ENCODE measurements around the gene CISD1. TPM values are rescaled to one million over a fixed set of nuclear protein-coding genes. Genes with fewer than 3 reads are reported as not detected.

CISD1 gene
- total RNA-seq: 100 to 1,000 TPM in 8 of 9 donors, 10 to 100 TPM in 1; 73.9 to 179 (median 155) TPM
- 10 to 100 TPM; 75.6 to 91.2 TPM for polyA plus RNA-seq
- long read RNA-seq, donor 1, transcript CISD1-201 (3 exons, 2,479 nt): major isoform, 108 of 129 reads
- long read RNA-seq, donor 1, partial matches to known transcripts: 20 of 129 reads
- long read RNA-seq, donor 1, other reads (novel, unspliced or antisense): 1 of 129 reads
- long read RNA-seq, donor 2, transcript CISD1-201 (3 exons, 2,479 nt): major isoform, 65 of 74 reads
- long read RNA-seq, donor 2, partial matches to known transcripts: 2 of 74 reads
- long read RNA-seq, donor 2, other reads (novel, unspliced or antisense): 7 of 74 reads
- long read RNA-seq, donor 3, transcript CISD1-201 (3 exons, 2,479 nt): major isoform, 84 of 99 reads
- long read RNA-seq, donor 3, partial matches to known transcripts: 14 of 99 reads
- long read RNA-seq, donor 3, other reads (novel, unspliced or antisense): 1 of 99 reads

- H3K4me1 ChIP-seq: peaks cover 0 to 38% (median 20%) of the 10 kb centered on the region in 12 donors
- DNase-seq (peak; percentile 96 to 98 (median 97)), ATAC-seq (peak; percentile 90 to 96 (median 94))
- peak within 1 kb of the TSS; percentile 73 to 96 (median 94) for H3K27ac ChIP-seq
- H3K9me3 ChIP-seq: no peaks in the 10 kb centered on the region
- H3K36me3 ChIP-seq: no peaks in the 10 kb centered on the region
- H3K4me3 ChIP-seq: peak within 1 kb of the TSS; percentile 49 to 89 (median 80)
- TF ChIP-seq POLR2A (IDR thresholded peaks at IDR 0.05): peak in 1 of 2 donors; percentile 75
- TF ChIP-seq, protein P1, sequence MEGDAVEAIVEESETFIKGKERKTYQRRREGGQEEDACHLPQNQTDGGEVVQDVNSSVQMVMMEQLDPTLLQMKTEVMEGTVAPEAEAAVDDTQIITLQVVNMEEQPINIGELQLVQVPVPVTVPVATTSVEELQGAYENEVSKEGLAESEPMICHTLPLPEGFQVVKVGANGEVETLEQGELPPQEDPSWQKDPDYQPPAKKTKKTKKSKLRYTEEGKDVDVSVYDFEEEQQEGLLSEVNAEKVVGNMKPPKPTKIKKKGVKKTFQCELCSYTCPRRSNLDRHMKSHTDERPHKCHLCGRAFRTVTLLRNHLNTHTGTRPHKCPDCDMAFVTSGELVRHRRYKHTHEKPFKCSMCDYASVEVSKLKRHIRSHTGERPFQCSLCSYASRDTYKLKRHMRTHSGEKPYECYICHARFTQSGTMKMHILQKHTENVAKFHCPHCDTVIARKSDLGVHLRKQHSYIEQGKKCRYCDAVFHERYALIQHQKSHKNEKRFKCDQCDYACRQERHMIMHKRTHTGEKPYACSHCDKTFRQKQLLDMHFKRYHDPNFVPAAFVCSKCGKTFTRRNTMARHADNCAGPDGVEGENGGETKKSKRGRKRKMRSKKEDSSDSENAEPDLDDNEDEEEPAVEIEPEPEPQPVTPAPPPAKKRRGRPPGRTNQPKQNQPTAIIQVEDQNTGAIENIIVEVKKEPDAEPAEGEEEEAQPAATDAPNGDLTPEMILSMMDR (IDR thresholded peaks at IDR 0.05): no peak
- intact Hi-C loops (cut with DNase I): loop anchor here in 5 of 10 donors (5.0 to 10.0 kb wide), 4 partner anchors 54 to 116 kb away; partner anchors contain the start of genes UBE2D1 (in 2 of the 5) and TFAM (in 1 of the 5)
- 0 to 1% (median 0%) methylated on average over 51 to 66 of the region's 66 CpGs for WGBS, 4 donors
- no peaks in the 10 kb centered on the region for H3K27me3 ChIP-seq
Observed at GRCh38 chr10:58268946-58269781, at the start of gene CISD1. Gene CISD1 (plus strand): TSS chr10:58269162. CDS start chr10:58269274, 112 bp downstream.

GRCh38 chr10:58219875-58220274 lies 49.1 kb upstream of the CISD1 start:
- peak; percentile 32 to 80 (median 65) for ATAC-seq
- H3K4me3 ChIP-seq: no peak overlapping the region
- DNase-seq: no peak
- no peaks in the 10 kb centered on the region for H3K27me3 ChIP-seq
- intact Hi-C loops (cut with DNase I): loop anchor here in 1 of 10 donors (10.0 kb wide), 1 partner anchor 45 kb away; the partner anchor contains the start of genes CISD1 and IPMK
- H3K4me1 ChIP-seq: peaks cover 0 to 18% (median 5%) of the 10 kb centered on the region in 12 donors
- peak overlapping the region in 1 of 12 donors; percentile 18 for H3K27ac ChIP-seq
- H3K36me3 ChIP-seq: peaks cover 0 to 6% (median 0%) of the 10 kb centered on the region in 9 donors
- H3K9me3 ChIP-seq: no peaks in the 10 kb centered on the region
- no peak for TF ChIP-seq POLR2A (IDR thresholded peaks at IDR 0.05)
- TF ChIP-seq, protein P1 (IDR thresholded peaks at IDR 0.05): no peak

- DNase-seq (no peak), ATAC-seq (peak in 2 of 4 donors; percentile 57 to 77)
- H3K4me1 ChIP-seq: peaks cover 0 to 18% (median 5%) of the 10 kb centered on the region in 12 donors
- intact Hi-C loops (cut with DNase I): no loop called here
- H3K27ac ChIP-seq: peak overlapping the region in 4 of 12 donors; percentile 7 to 44 (median 26)
- TF ChIP-seq, protein P1 (IDR thresholded peaks at IDR 0.05): no peak
- TF ChIP-seq POLR2A (IDR thresholded peaks at IDR 0.05): no peak
- no peaks in the 10 kb centered on the region for H3K9me3 ChIP-seq
- H3K36me3 ChIP-seq: peaks cover 0 to 11% (median 5%) of the 10 kb centered on the region in 9 donors
- no peak overlapping the region for H3K4me3 ChIP-seq
- no peaks in the 10 kb centered on the region for H3K27me3 ChIP-seq
- WGBS, 4 donors: 86 to 97% (median 89%) methylated on average over 2 of the region's 2 CpGs
Observed at GRCh38 chr10:58220769-58221451, 48.1 kb upstream of the CISD1 start.
